Natural killer cell (primary cell): Measurements from ENCODE around the gene SARS2. TPM values are rescaled to one million over a fixed set of nuclear protein-coding genes. Genes with fewer than 3 reads are reported as not detected.
A peak's percentile ranks its signal among the peaks of the same experiment; 100 is the strongest.

Experiments used
- ATAC-seq, 3 donors: fragments of 150-1000 bp in 2 of 3; fragments of 200-7000 bp in 1 of 3; cut with Tn5 transposase; 1 replicate in 1 of 3; 2 replicates in 2 of 3; pipeline ENCODE4 v1.10.0; 2021; ENCODE audit warnings: mild to moderate bottlenecking in 2 of 3, moderate library complexity in 2 of 3
- DNase-seq, 2 donors: peaks; one replicate each; pipeline versions ENCODE4 v3.0.0 to v3.0.0-alpha.2; 2013 to 2021; ENCODE audit warnings: mixed read lengths in 1 of 2
- H3K27ac ChIP-seq: one replicate; pipeline ENCODE4 v1.5.1; 2013; ENCODE audit warnings: mild to moderate bottlenecking, low read length
- H3K27me3 ChIP-seq: one replicate; pipeline ENCODE4 v1.6.1; 2013; ENCODE audit warnings: low read length; ENCODE audit not compliant: control insufficient read depth, insufficient read depth
- H3K36me3 ChIP-seq: one replicate; pipeline ENCODE4 v1.6.1; 2013; ENCODE audit warnings: low read length; ENCODE audit not compliant: control insufficient read depth, insufficient read depth
- H3K4me1 ChIP-seq: one replicate; pipeline ENCODE4 v1.6.1; 2013; ENCODE audit warnings: low read length; ENCODE audit not compliant: control insufficient read depth, insufficient read depth
- H3K4me3 ChIP-seq: one replicate; pipeline ENCODE4 v1.5.1; 2013; ENCODE audit warnings: low read length
- H3K9me3 ChIP-seq: one replicate; pipeline ENCODE4 v1.6.1; 2013; ENCODE audit warnings: low read length; ENCODE audit not compliant: control insufficient read depth, insufficient read depth
- H3K27ac Mint-ChIP-seq, 2 donors: one replicate each; pipeline ENCODE4 v1.8.0; 2022; ENCODE audit warnings: mild to moderate bottlenecking in 2 of 2, mixed read lengths in 2 of 2, moderate library complexity in 1 of 2
- H3K27me3 Mint-ChIP-seq, 2 donors: one replicate each; pipeline ENCODE4 v1.8.0; 2022; ENCODE audit warnings: low read depth in 2 of 2, mixed read lengths in 2 of 2
- H3K36me3 Mint-ChIP-seq: one replicate; pipeline ENCODE4 v1.8.0; 2022; ENCODE audit warnings: mixed read lengths
- H3K4me1 Mint-ChIP-seq, 2 donors: one replicate each; pipeline ENCODE4 v1.8.0; 2022; ENCODE audit warnings: mixed read lengths in 2 of 2
- H3K4me3 Mint-ChIP-seq: one replicate; pipeline ENCODE4 v1.8.0; 2022; ENCODE audit warnings: mild to moderate bottlenecking, moderate library complexity, mixed read lengths
- H3K9me3 Mint-ChIP-seq, 2 donors: one replicate each; pipeline ENCODE4 v1.8.0; 2022; ENCODE audit warnings: mixed read lengths in 2 of 2
- WGBS: methylation state at CpG from one replicate; pipeline ENCODE4 v1.1.7; 2013; ENCODE audit warnings: missing lambda C conversion rate; ENCODE audit not compliant: insufficient coverage; 5-methylcytosine and 5-hydroxymethylcytosine counted together
- intact Hi-C: fragments of 100-400 bp; cut with micrococcal nuclease; formaldehyde crosslinking; loops from one replicate; pipeline ENCODE4 v1.14.2; 2022
- total RNA-seq, 4 donors: library from RNA; stranded (reverse); fragments of 120-200 nt in 1 of 4; gene quantifications; one replicate each; pipeline versions ENCODE4 v1.2.3 to v1.2.4, GENCODE V29; 2013 to 2022
- TF ChIP-seq, protein P1 (sequence below): fragments of 200-600 bp; IDR thresholded peaks from one replicate; pipeline ENCODE4 v1.8.0; 2022; ENCODE audit warnings: antibody characterized with exemption

Gene SARS2
- total RNA-seq, 3 donors from 2014 or later (not counting 1 experiment from before 2014, with no cell fraction given), result 25.4 to 53.0 (median 38.9) TPM

DNA sequence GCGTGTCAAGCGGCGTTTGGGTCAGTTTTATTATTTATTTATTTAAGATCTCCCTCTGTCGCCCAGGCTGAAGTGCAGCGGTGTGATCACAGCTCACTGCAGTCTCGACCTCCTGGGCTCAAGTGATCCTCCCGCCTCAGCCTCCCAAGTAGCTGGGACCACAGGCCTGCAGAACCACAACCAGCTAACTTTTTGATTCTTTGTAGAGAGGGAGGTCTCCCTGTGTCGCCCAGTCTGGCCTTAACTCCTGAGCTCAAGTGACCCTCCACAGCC is 894 bp upstream of the SARS2 start:
- TF ChIP-seq, protein P1, sequence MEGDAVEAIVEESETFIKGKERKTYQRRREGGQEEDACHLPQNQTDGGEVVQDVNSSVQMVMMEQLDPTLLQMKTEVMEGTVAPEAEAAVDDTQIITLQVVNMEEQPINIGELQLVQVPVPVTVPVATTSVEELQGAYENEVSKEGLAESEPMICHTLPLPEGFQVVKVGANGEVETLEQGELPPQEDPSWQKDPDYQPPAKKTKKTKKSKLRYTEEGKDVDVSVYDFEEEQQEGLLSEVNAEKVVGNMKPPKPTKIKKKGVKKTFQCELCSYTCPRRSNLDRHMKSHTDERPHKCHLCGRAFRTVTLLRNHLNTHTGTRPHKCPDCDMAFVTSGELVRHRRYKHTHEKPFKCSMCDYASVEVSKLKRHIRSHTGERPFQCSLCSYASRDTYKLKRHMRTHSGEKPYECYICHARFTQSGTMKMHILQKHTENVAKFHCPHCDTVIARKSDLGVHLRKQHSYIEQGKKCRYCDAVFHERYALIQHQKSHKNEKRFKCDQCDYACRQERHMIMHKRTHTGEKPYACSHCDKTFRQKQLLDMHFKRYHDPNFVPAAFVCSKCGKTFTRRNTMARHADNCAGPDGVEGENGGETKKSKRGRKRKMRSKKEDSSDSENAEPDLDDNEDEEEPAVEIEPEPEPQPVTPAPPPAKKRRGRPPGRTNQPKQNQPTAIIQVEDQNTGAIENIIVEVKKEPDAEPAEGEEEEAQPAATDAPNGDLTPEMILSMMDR, result no peak
- no peaks in the 10 kb centered on the region for H3K36me3 Mint-ChIP-seq
- H3K4me1 Mint-ChIP-seq, result peaks cover 46 to 61% of the 10 kb centered on the region in 2 donors

DNA sequence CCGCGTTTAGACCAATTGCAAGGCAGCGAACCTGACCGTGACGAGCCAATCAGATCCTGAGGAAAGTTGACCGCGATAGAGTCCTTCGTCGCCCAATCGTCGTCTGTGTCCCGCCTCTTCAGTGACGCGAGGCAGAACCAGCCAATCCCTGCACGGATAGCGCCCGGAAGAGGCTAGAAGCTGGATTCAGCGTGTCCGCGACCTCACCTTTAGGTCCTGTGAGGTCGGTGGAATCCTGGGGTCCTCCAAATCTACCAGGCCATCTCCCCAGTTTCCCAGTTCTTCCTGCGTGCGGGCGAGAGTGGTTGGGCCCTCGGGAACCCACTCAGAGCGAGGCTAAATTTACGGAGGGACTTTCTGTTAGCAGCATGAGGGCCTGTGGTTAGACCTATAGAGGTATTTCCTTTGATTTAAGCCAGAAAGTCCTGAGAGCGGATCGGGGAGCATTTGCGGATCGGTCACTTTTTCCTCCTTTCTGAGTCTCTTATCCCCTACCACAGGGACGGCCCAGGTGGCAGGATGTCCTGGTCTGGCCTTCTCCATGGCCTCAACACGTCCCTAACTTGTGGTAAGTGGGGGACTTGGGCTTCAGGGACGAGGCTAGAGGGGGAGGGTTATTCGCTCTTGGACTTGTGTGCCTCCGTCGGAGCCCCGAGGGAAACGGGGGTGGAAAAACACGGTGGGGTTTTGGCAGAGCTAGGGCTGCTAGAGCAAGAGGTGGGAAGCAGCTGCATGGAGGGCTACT is 385 bp upstream of the SARS2 start, which contains the start of gene MRPS12:
MRPS12 (plus strand) TSS at position 169 of the 745 bp plus-strand sequence; CDS start at position 520, 351 bp downstream.
- WGBS, result 0% methylated on average over 38 of the region's 40 CpGs

More for the DNA sequence above, 894 bp upstream of the SARS2 start:
- WGBS, result 63% methylated on average over 5 of the region's 8 CpGs
- H3K4me3 ChIP-seq, result peak overlapping the region; percentile 71
- peaks cover 50% of the 10 kb centered on the region for H3K4me1 ChIP-seq
- H3K36me3 ChIP-seq, result peaks cover 14% of the 10 kb centered on the region
- H3K27ac ChIP-seq, result peak overlapping the region; percentile 84
- intact Hi-C loops, result loop anchor here (2.0 to 10.0 kb wide), 5 partner anchors 67 to 529 kb away; partner anchors contain the start of genes ECH1 and FAM98C
- H3K27me3 ChIP-seq, result no peaks in the 10 kb centered on the region
- no peaks in the 10 kb centered on the region for H3K9me3 ChIP-seq
- peak overlapping the region; percentile 91 to 99 for H3K27ac Mint-ChIP-seq
- no peak for ATAC-seq
- H3K9me3 Mint-ChIP-seq, result no peaks in the 10 kb centered on the region
- H3K27me3 Mint-ChIP-seq, result no peaks in the 10 kb centered on the region
- peak overlapping the region; percentile 96 for H3K4me3 Mint-ChIP-seq
- no peak for DNase-seq

DNA sequence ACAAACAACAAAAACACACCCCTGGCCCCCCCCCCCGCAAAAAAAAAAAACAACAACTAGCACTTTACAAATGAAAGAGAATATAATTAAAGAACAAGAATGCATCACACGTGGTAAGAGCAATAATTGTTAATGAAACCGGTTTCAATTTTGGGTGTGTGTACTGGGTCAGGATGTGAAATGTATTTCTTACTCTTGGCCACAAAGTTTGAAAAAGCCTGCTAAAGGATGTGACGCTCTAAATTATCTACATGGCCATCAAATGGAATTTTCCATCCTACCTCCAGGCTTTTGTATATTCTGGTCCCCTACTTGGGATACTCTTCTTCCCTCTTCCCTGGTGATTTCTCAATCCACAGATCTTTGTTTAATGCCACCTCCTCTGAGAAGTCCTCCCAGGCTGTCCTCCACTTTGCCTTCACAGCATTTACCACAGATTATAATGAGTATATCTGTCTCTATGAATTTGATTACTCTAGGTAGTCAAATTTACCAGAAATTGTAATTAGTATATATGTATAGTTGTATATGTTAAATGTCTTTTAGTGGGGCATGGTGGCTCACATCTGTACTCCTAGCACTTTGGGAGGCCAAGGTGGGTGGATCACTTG is 2.1 kb downstream of the SARS2 start:
- H3K27me3 Mint-ChIP-seq, result no peaks in the 10 kb centered on the region
- peak overlapping the region; percentile 84 for H3K27ac ChIP-seq

More for the DNA sequence above, 385 bp upstream of the SARS2 start, which contains the start of gene MRPS12:
- H3K4me1 Mint-ChIP-seq, result peaks cover 52 to 66% of the 10 kb centered on the region in 2 donors
- peak; percentile 85 to 95 (median 88) for ATAC-seq
- peak within 1 kb of the TSS; percentile 71 for H3K4me3 ChIP-seq
- no peaks in the 10 kb centered on the region for H3K27me3 ChIP-seq
- H3K27ac ChIP-seq, result peak within 1 kb of the TSS; percentile 84
- H3K9me3 Mint-ChIP-seq, result no peaks in the 10 kb centered on the region
- peaks cover 55% of the 10 kb centered on the region for H3K4me1 ChIP-seq
- no peaks in the 10 kb centered on the region for H3K27me3 Mint-ChIP-seq
- H3K4me3 Mint-ChIP-seq, result peak within 1 kb of the TSS; percentile 96
- no peaks in the 10 kb centered on the region for H3K36me3 Mint-ChIP-seq
- H3K27ac Mint-ChIP-seq, result peak within 1 kb of the TSS; percentile 91 to 99
- no peaks in the 10 kb centered on the region for H3K9me3 ChIP-seq
- intact Hi-C loops, result loop anchor here (1.0 to 10.0 kb wide), 8 partner anchors 32 to 528 kb away; partner anchors contain the start of genes ECH1, FAM98C, NFKBIB and SIRT2
- TF ChIP-seq, protein P1, result no peak
- H3K36me3 ChIP-seq, result peaks cover 14% of the 10 kb centered on the region
- peak; percentile 99 to 100 for DNase-seq

More for the DNA sequence above, 2.1 kb downstream of the SARS2 start:
- intact Hi-C loops, result no loop called here
- H3K9me3 Mint-ChIP-seq, result no peaks in the 10 kb centered on the region
- peak overlapping the region; percentile 91 to 99 for H3K27ac Mint-ChIP-seq
- Histone ChIP-seq H3K27me3 (no peaks in the 10 kb centered on the region), H3K36me3 (peaks cover 13% of the 10 kb centered on the region), H3K4me1 (peaks cover 79% of the 10 kb centered on the region), H3K9me3 (no peaks in the 10 kb centered on the region), H3K4me3 (no peak overlapping the region)
- ATAC-seq, result peak in 2 of 3 donors; percentile 9 to 19
- peaks cover 51 to 81% of the 10 kb centered on the region in 2 donors for H3K4me1 Mint-ChIP-seq
- WGBS, result 37% methylated on average over 3 of the region's 4 CpGs
- TF ChIP-seq, protein P1, result no peak
- no peaks in the 10 kb centered on the region for H3K36me3 Mint-ChIP-seq
- peak overlapping the region; percentile 75 for H3K4me3 Mint-ChIP-seq
- peak in 1 of 2 donors; percentile 60 for DNase-seq
